Activated CD8-positive, alpha-beta memory T cell treated with anti-CD3 and anti-CD28 coated beads for 4 hours (primary cell): Measurements from ENCODE around the gene WBP11.
"Not testable (repeated sequence)": the region's sequence is repeated elsewhere in the genome, so short reads cannot be mapped to it uniquely, and the experiment has no call there.

Experiments used
- DNase-seq, 2 donors: peaks; one replicate each; pipeline ENCODE4 v3.0.0-alpha.2; 2020; ENCODE audit warnings: low read depth in 2 of 2

Gene WBP11

DNA sequence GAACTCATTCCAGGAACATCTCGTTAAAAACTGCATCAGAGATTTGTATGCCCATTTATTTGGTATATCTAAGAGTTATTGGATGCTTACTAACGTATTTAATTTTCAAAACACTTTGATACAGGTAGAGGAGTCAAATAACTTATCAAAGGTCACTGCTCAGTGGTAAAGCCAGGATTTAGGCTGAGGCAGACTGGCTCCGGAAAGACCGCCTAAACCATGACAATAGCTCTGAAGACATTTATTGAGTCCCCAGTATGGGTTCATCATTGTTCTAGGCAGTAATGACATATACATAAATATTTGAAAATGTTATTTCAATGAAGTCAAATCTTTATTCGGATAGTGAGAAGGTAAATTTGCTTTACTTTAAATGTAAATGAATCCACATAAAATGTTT is 30.3 kb downstream of the WBP11 start:
- DNase-seq: no peak

GRCh38 chr12:14771651-14772137 is 31.6 kb downstream of the WBP11 start:
- no peak for DNase-seq

GRCh38 chr12:14770496-14771461 is 32.5 kb downstream of the WBP11 start:
- peak; percentile 87 to 88 for DNase-seq

- peak; percentile 74 to 75 for DNase-seq
Observed at GRCh38 chr12:14769969-14770495, 33.2 kb downstream of the WBP11 start.

GRCh38 chr12:14769466-14769968 is 33.8 kb downstream of the WBP11 start:
- no peak for DNase-seq

DNA sequence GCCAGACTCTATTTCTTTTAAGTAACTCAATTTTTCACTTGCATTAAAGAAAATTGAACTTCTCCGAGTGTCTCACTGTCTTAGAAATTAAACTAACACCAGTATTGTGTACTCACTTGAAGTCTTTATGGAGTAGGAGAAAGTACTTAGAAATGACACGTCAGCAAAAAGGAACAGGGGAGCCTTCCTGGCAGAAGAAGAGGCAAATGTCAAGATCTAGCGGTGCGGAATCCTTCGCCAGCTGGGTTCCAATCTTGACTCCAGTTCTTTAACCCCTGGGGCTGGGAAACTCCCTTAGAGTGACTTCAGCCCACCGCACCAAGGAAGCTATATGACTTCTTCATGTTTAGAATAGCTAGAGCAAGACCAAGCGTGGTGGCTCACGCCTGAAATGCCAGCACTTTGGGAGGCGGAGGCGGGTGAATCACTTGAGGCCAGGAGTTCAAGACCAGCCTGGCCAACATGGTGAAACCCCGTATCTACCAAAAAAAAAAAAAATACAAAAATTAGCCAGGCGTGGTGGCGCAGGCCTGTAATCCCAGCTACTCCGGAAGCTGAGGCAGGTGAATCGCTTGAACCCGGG is 34.4 kb downstream of the WBP11 start:
- DNase-seq: no peak

GRCh38 chr12:14767617-14768016 is 35.7 kb downstream of the WBP11 start:
- DNase-seq: no peak

DNA sequence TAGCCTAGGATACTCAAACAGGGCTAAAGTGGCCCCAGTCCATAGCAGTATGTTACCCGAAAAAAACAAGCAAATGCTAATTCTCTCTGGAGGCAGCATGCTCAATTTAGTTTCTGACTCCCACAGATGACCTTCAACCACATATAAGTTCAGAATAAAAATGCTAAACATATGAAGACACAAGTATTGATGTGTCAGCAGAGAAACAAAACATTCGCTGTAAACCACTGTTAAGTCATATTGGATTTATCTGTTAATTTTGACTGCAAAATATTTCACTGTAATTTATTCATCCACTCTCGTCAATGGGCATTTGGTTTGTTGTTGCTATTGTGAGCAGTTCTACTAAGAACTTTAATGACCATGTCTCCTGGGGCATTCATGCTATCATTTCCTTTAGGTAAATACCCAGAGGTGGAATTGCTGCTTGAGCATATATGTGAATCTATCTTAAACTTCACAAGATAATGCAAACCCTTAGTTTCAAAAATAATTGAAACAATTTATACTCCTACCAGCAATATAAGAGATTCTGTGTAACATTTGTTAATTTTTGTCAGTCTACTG is 36.5 kb downstream of the WBP11 start:
- no peak for DNase-seq

- DNase-seq: not testable (repeated sequence)
Observed at GRCh38 chr12:14766020-14766419, 37.3 kb downstream of the WBP11 start.

DNA sequence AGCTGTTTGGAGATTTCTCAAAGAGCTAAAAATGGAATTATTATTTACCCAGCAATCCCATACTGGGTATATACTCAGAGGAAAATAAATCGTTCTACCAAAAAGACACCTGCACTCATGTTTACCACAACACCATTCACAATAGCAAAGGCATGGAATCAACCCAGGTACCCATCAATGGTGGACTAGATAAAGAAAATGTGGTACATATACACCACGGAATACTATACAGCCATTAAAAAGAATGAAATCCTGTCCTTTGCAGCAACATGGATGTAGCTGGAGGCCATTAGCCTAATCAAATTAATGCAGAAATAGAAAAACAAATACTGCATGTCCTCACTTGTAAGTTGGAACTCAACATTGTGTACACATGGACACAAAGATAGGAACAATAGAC is 37.9 kb downstream of the WBP11 start:
- DNase-seq: no peak

GRCh38 chr12:14759711-14760280 is 43.5 kb downstream of the WBP11 start:
- DNase-seq: not testable (repeated sequence)

- no peak for DNase-seq
Observed at GRCh38 chr12:14756334-14757143, 46.7 kb downstream of the WBP11 start.

GRCh38 chr12:14751986-14752385 is 51.3 kb downstream of the WBP11 start:
- DNase-seq: no peak

DNA sequence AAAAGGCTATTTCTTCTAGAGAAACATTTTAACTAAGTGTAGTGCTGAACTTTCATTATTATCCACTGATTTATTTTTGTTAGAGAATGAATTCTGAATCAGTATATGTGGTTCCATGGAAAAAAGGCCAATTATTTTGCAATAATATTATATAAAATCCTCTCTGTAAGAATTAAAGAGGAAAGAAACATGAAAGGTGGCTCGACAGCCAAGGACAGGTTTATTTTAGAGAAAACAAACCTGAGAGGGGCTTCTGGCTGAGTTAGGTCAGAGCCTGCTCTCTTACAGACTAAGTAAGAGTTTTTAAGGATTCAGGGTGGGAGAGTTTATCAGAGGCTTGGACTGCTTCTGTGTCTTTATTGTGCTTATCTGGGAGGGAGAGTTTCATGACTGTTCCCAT is 60.2 kb downstream of the WBP11 start:
- no peak for DNase-seq

DNA sequence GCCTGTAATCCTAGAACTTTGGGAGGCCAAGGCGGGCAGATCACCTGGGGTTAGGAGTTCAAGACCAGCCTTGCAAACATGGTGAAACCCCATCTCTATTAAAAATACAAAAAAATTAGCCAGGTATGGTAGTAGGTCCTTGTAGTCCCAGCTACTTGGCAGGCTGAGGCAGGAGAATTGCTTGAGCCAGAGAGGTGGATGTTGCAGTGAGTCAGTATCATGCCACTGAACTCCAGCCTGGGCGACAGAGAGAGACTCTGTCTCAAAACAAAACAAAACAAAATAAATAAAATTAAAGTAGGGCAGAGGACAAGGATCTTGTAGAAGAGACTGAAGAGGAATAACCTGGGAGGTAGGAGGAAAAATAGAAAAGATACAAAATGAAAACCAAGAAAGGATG is 61.3 kb downstream of the WBP11 start:
- no peak for DNase-seq

- no peak for DNase-seq
Observed at GRCh38 chr12:14741153-14741552, 62.1 kb downstream of the WBP11 start.

GRCh38 chr12:14736441-14736840 is 66.8 kb downstream of the WBP11 start:
- DNase-seq: not testable (repeated sequence)
